Nephron progenitor cell (in vitro differentiated cells): ENCODE data around the gene PDE4D.

Source experiments
- DNase-seq: peaks from one replicate; pipeline ENCODE4 v3.0.0; 2021
- H3K27ac Mint-ChIP-seq: 2 replicates; pipeline ENCODE4 v1.8.0; 2021; ENCODE audit warnings: mild to moderate bottlenecking, moderate library complexity, mixed read lengths
- H3K27me3 Mint-ChIP-seq: 2 replicates; pipeline ENCODE4 v1.8.0; 2021; ENCODE audit warnings: mild to moderate bottlenecking, low read depth, mixed read lengths; ENCODE audit not compliant: poor library complexity
- H3K36me3 Mint-ChIP-seq: 2 replicates; pipeline ENCODE4 v1.8.0; 2021; ENCODE audit warnings: low read depth, mixed read lengths
- H3K4me1 Mint-ChIP-seq: 2 replicates; pipeline ENCODE4 v1.8.0; 2021; ENCODE audit warnings: mixed read lengths
- H3K4me3 Mint-ChIP-seq: 2 replicates; pipeline ENCODE4 v1.8.0; 2021; ENCODE audit warnings: mild to moderate bottlenecking, moderate library complexity, mixed read lengths
- H3K9me3 Mint-ChIP-seq: 2 replicates; pipeline ENCODE4 v1.8.0; 2021; ENCODE audit warnings: mild to moderate bottlenecking, moderate library complexity, mixed read lengths
- TF ChIP-seq, protein P1 (sequence below): fragments of 200-600 bp; sonication (generic); IDR thresholded peaks from 2 replicates; pipeline ENCODE4 v1.5.0; 2021; ENCODE audit warnings: antibody characterized with exemption

Gene PDE4D

DNA sequence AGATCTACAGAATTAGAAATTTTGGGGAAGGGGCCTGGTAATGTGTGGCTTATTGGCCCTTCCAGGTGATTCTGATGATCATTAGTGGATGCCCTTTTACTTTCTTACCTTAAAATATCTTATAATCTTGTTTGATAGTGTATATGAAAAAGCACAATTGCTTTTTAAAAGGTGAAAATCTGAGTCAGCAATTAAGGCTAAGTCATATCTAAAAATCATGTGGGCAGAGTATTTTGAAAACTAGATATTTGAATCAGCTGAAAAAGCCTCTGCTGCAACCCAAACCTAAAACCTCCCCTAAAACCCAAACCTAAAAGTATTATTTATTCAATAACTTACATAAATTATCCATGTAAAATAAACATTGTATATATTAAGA lies 359.8 kb downstream of the PDE4D start:
- DNase-seq, result no peak
- Mint-ChIP-seq H3K4me3 (no peak overlapping the region), H3K27me3 (no peaks in the 10 kb centered on the region), H3K4me1 (no peaks in the 10 kb centered on the region), H3K9me3 (no peaks in the 10 kb centered on the region), H3K27ac (no peak overlapping the region), H3K36me3 (no peaks in the 10 kb centered on the region)
- TF ChIP-seq, protein P1, sequence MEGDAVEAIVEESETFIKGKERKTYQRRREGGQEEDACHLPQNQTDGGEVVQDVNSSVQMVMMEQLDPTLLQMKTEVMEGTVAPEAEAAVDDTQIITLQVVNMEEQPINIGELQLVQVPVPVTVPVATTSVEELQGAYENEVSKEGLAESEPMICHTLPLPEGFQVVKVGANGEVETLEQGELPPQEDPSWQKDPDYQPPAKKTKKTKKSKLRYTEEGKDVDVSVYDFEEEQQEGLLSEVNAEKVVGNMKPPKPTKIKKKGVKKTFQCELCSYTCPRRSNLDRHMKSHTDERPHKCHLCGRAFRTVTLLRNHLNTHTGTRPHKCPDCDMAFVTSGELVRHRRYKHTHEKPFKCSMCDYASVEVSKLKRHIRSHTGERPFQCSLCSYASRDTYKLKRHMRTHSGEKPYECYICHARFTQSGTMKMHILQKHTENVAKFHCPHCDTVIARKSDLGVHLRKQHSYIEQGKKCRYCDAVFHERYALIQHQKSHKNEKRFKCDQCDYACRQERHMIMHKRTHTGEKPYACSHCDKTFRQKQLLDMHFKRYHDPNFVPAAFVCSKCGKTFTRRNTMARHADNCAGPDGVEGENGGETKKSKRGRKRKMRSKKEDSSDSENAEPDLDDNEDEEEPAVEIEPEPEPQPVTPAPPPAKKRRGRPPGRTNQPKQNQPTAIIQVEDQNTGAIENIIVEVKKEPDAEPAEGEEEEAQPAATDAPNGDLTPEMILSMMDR, result no peak

DNA sequence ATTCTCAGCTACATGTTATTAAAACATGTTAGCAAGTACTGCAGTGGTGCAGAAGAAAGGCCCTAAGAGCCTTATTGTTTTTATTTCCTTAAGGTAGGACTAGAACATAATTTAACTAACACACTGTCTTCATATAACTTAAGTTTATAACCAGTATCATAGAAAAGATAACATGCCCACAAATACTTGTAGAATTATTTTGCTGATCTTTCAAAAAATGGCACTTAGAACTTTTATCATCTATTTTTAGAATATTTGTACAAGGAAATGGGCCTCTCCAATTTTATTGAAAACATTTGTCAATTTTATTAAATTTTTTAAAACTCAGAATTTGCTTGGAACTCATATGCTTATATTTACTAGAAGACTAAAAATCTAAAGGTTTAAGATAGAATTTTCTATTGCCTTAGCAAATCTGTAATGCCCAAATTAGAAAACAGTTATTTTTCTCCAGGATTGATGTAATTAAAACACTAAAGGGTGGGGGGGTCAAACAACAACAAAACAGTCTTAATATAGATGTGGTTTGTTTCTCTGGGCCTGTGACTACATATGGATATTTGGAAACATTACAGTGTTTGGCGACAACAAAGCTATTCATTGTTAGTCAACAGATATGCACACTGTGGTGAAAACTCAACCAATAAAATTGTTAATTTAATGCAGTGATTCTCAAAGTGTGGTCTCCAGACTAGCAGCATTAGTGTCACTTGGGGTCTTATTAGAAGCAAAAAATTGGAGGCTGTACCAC lies 360.4 kb downstream of the PDE4D start:
- H3K27ac Mint-ChIP-seq, result no peak overlapping the region
- H3K36me3 Mint-ChIP-seq, result no peaks in the 10 kb centered on the region

DNA sequence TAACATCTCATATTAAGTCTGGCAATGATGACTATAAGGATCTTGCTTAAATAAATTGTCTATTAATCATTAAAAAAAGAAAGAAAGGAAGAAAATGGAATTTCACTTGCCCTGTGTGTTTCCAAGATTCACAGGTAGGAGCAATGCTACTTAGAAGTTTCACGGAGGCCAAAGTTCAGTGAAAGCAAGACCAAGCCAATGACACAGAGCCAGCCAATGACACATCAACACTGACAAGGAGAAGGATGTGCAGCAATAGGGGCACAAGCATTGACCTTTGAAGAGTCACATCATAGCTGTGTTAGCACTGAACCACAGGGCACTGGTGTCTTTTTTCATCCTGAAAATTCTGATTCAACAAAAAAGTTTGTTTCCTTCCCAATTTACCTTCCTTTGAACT lies 364.3 kb downstream of the PDE4D start:
- TF ChIP-seq, protein P1, result no peak
- no peaks in the 10 kb centered on the region for H3K36me3 Mint-ChIP-seq
- no peak overlapping the region for H3K4me3 Mint-ChIP-seq
- no peak for DNase-seq
- H3K9me3 Mint-ChIP-seq, result no peaks in the 10 kb centered on the region
- H3K4me1 Mint-ChIP-seq, result no peaks in the 10 kb centered on the region
- H3K27me3 Mint-ChIP-seq, result peaks cover 2% of the 10 kb centered on the region
- H3K27ac Mint-ChIP-seq, result no peak overlapping the region

More for the DNA sequence above, 360.4 kb downstream of the PDE4D start:
- TF ChIP-seq, protein P1, result no peak
- H3K9me3 Mint-ChIP-seq, result no peaks in the 10 kb centered on the region
- no peaks in the 10 kb centered on the region for H3K27me3 Mint-ChIP-seq
- DNase-seq, result no peak
- no peak overlapping the region for H3K4me3 Mint-ChIP-seq
- no peaks in the 10 kb centered on the region for H3K4me1 Mint-ChIP-seq

DNA sequence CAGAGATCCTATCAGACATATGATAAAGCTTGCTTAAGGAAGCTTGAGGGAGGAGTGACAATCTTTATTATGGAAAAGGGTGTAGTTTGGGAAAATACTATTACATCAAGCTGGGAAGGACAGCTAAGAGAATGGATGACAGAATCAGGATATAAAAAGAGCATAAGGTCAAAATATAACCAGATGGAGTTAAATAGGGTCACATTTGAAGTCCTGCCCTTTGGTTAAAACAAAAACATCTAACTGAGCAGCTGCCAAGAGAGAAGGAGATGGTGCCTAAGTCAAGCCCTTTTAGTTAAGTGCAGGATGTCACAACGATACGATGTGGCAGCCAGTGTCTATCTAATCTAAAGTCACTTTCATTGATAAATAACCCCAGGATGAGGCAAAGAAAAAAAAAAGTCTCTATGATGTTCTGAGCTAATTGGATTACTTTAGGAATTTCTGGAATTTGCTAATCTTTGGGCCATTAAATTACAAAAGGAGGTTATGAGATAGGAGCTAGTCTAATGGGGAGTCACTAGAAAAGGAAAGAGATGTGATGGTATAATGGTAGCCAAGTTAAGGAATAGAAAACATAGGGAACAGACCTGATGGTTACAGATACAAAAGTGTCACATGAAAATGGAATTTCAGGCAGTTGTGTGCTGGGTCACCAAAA lies 365.2 kb downstream of the PDE4D start:
- TF ChIP-seq, protein P1, result no peak
- H3K27me3 Mint-ChIP-seq, result peaks cover 3% of the 10 kb centered on the region
- H3K27ac Mint-ChIP-seq, result peak overlapping the region; percentile 7
- H3K9me3 Mint-ChIP-seq, result peaks cover 3% of the 10 kb centered on the region
- H3K36me3 Mint-ChIP-seq, result no peaks in the 10 kb centered on the region
- no peaks in the 10 kb centered on the region for H3K4me1 Mint-ChIP-seq
- DNase-seq, result no peak
- no peak overlapping the region for H3K4me3 Mint-ChIP-seq

DNA sequence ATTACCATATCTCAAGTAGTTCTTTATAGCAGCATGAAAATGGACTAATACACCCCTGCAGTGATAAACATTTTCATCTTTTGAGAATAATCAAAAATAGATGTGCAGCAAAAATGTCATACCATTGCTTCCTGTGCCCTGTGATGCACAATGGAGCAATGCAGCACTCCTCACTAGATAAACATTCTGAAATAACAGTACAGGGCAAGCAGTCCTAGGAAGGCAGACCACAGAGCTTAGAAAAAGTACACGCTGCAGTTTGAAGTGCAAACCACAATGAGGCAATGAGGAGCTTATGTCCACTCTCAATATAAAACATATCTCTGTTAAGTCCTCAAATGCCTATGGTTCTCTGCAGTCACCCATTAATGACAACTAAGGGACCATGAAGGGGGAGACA lies 367.6 kb downstream of the PDE4D start:
- Mint-ChIP-seq H3K4me1 (no peaks in the 10 kb centered on the region), H3K27ac (no peak overlapping the region), H3K36me3 (no peaks in the 10 kb centered on the region), H3K4me3 (no peak overlapping the region), H3K9me3 (peaks cover 3% of the 10 kb centered on the region), H3K27me3 (peaks cover 3% of the 10 kb centered on the region)
- DNase-seq, result no peak
- TF ChIP-seq, protein P1, result no peak

DNA sequence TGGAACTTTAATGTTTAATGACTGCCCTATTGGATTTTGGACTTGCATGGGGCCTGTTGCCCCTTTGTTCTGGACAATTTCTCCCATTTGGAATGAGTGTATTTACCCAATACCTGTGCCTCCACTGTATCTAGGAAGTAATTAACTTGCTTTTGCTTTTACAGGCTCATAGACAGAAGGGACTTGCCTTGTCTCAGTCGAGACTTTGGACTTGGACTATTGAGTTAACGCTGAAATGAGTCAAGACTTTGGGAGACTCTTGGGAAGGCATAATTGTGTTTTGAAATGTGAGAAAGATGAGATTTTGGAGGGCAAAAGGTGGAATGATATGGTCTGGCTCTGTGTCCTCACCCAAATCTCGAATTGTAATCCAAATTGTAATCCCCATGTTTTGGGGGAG lies 368.2 kb downstream of the PDE4D start:
- peaks cover 3% of the 10 kb centered on the region for H3K27me3 Mint-ChIP-seq
- H3K4me1 Mint-ChIP-seq, result no peaks in the 10 kb centered on the region
- TF ChIP-seq, protein P1, result no peak
- no peak for DNase-seq
- H3K9me3 Mint-ChIP-seq, result peaks cover 3% of the 10 kb centered on the region
- H3K27ac Mint-ChIP-seq, result no peak overlapping the region
- no peak overlapping the region for H3K4me3 Mint-ChIP-seq
- H3K36me3 Mint-ChIP-seq, result no peaks in the 10 kb centered on the region
